Measurements from ENCODE around the gene CDKAL1.
"Not testable (repeated sequence)": the region's sequence is repeated elsewhere in the genome, so short reads cannot be mapped to it uniquely, and the experiment has no call there.

Gene CDKAL1

DNA sequence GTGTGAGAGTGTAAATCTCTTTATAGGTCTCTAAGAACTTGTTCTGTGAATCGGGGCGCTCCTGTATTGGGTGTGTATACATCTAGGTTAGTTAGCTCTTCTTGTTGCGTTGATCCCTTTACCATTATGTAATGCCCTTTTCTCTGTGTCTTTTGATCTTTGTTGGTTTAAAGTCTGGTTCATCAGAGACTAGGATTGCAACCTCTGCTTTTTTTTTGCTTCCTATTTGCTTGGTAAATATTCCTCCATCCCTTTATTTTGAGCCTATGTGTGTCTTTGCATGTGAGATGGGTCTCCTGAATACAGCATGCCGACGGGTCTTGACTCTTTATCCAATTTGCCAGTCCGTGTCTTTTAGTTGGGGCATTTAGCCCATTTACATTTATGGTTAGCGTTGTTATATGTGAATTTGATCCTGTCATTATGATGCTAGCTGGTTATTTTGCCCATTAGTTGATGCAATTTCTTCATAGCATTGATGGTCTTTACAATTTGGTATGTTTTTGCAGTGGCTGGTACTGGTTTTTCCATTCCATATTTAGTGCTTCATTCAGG lies 60.1 kb downstream of the CDKAL1 start:
- not testable (repeated sequence) for DNase-seq (ENCODE audit: low spot score)

DNA sequence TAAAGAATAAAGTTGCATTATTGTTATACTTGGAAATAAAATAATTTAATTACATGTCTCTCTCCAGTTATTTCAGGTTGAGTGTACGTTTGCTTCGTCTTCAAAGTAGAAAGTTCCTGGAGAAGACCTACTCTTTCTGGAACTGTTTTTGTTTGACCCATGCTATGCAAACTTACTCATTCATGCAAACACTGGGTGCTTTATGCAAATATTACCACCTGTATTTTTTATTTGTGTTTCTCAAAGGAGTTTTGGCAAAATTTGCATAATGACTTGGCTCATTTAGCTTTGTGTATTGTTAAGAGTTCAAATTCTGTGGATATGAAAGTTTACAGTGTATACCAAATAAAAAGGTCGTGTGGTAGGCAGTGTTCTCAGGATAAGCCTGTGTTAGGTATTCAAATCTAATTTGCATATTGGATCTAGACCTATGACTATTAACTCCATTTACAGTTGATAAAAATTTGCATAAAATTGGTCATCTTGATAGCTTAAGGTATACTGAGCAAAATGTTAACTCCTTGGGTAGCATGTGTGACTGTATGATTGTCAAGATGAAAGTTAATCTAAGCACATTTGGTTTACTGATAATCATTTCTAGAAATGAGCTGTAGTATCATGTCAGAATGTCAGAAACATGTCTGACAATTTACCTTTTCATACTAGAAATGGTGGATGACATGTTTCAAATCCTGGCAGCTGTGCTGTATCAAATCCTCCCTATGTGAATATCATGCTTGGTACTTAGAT lies 65.2 kb downstream of the CDKAL1 start:
- DNase-seq (ENCODE audit: low spot score) = no peak

DNA sequence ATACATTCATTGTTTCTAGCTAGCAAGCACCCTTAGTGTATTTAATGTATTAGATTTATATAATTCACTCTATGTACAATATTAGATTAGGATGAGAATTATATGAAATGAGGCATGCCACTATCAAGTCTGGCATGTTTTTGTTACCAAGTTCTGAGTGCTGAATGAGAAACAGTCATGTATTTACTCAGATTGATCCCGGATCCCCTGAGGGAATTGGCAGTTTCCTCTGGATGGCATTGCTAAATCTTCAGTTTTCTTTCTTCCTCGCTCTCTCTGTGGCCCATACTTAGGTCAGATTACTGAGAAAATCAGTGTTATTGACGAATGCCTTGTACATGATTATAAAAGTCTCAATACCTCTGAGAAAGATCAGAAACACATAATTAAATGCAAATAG lies 66.6 kb downstream of the CDKAL1 start:
- DNase-seq (ENCODE audit: low spot score) = no peak

DNA sequence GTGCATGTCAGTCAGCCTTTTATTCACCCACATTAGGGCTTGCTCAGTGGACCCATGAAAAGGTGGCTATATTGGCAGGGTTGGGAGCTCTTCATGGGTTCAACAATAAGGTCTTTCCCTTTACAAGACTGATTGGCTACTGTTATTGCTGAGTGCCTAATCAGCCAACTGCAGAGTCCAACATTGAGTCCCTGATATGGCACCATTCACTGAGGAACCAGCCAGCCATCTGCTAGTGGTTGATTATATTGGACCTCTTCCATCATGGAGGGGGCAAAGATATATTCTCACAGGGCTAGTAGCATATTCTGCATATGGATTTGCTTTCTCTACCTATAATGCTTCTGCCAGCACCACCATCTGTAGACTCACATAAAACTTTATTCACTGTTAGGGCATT lies 69.9 kb downstream of the CDKAL1 start:
- no peak for DNase-seq (ENCODE audit: low spot score)

DNA sequence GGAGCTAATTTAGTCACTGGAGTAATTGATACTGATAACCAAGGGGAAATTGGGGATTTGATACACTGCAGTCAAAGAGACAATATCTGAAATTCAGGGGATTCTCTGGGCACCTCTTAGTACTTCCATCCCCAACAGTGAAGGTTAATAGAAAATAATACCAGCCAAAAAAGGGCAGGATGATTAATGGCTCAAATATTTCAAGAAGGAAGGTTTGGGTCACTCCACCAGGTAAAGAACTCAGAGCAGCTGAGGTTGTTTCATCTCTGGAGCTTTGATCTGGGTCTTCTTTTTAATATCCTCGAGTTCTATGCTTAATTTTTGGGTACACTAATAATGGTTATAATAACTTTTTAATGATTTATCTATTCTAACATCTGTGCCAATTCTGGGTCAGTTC lies 70.8 kb downstream of the CDKAL1 start:
- DNase-seq (ENCODE audit: low spot score) = no peak

DNA sequence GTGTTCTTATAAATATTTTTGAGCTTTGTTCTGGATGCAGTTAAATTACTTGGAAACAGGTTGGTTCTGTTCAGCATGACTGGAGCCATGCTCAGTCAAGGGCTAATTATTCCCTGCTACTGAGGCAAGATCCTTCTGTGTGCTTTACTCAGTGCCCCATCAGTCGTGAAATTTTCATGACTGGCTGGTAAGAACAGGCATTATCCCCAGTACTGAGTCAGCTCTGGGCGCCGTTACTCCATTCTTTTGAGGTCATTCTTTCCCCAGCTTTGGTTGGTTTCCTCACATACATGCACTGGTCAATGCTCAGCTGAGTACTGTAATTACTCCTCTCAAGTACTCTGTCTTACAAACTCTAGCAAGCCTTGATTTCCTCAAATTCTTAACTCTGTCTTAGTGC lies 71.3 kb downstream of the CDKAL1 start:
- DNase-seq (ENCODE audit: low spot score) = no peak

DNA sequence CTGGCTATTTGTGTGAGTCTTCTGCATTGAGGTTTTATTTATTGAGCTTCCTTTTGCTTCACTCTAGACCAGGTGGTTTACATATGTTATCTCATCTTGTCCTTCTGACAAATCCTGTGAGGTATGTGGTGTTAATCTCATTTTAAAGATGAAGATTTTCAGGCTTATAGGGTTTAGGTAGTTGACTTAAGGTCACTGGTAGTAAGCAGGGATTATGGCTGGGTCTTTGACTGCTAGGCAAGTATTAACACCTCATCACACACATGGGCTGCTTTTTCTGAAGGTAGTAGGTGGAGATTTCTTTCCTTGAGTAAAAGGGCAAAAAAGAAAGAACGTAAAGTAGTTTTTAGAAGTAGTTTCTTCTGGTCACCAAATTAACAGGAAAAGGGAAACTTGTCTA lies 72.6 kb downstream of the CDKAL1 start:
- DNase-seq (ENCODE audit: low spot score) = no peak

DNA sequence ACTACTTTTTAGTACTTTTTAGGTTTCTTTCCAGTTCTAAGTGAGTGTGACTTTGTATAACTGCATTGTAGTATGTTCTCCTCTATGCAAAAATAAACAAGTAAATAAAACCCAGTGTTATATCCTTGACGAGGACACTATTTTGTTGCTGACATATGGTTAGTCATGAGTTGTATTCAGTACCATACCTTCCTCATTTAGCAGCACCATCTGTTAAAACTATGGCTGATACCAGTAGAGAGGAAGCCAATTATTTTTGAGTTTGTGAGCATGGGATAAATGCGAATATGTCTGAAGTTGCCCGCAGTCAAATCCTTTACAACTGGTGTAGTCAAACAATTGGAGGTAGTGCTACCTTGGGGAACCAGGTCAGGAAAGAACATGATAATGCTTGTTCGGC lies 74.1 kb downstream of the CDKAL1 start:
- DNase-seq (ENCODE audit: low spot score) = no peak

DNA sequence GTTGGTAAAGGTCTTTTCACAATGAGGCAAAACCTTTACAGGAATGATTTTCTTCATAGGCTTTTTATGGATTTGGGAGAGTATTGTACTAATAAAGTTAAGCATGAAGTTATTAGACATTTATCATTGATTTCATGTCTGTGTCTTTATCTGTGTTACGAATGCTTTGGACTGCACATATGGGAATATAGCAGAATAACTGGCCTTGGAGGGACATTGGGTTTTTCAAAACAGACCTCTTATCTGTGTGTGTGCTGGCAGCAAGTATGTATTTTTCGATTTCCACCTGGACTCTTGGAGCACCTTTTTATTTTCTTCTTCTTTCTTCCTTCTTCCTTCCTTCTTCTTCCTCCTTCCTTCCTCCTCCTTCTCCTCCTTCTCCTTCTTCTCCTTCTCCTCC lies 74.6 kb downstream of the CDKAL1 start:
- no peak for DNase-seq (ENCODE audit: low spot score)

DNA sequence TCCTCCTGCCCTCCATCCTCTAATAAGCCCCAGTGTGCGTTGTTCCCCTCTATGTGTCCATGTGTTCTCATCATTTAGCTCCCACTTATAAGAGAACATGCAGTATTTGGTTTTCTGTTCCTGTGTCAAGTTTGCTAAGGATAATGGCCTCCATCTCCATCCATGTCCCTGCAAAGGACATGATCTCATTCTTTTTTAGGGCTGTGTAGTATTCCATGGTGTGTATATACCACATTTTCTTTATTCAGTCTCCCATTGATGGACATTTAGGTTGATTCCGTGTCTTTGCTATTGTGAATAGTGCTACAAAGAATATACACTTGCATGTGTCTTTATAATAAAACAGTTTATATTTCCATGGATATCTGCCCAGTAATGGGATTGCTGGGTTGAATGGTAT lies 75.7 kb downstream of the CDKAL1 start:
- not testable (repeated sequence) for DNase-seq (ENCODE audit: low spot score)

DNA sequence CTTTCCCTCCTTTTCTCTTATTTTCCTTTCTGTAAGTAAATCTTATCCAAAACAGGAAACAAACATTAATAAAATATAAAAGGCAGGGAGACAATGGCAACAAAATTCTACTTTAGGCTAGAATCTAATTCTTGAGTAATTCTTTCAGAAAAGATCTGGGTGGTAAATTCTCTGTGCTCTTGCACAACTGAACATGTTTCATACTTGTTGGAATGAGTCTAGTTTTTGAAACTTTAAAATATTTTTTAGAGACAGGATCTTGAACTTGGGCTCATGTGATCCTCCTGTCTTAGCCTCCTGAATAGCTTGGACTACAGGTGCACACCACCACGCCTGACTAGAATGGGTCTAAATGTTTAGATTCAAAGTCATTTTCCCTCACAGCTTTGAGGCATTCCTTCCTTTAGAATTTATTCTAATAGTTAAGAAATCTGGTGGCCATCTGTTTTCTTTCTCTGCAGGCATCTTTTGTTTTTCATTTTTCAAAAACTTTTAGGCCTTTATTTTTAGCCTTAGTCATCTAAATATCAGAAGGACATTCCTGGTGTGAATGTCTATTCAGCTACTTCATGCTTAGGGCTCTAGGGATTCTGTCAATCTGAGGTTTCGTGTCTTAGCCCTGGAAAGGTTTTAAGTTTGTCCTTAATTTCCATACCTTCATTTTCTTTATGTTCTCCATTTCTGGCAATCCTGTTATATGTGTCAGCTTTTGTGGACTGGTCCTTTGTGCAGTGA lies 76.5 kb downstream of the CDKAL1 start:
- DNase-seq (ENCODE audit: low spot score) = no peak

DNA sequence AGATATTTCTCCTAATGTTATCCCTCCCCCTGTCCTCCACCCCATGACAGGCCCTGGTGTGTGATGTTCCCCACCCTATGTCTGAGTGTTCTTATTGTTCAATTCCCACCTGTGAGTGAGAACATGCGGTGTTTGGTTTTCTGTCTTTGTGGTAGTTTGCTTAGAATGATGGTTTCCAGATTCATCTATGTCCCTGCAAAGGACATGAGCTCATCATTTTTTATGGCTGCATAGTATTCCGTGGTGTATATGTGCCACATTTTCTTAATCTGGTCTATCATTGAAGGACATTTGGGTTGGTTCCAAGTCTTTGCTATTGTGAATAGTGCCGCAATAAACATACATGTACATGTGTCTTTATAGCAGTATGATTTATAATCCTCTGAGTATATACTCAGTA lies 83.3 kb downstream of the CDKAL1 start:
- not testable (repeated sequence) for DNase-seq (ENCODE audit: low spot score)

DNA sequence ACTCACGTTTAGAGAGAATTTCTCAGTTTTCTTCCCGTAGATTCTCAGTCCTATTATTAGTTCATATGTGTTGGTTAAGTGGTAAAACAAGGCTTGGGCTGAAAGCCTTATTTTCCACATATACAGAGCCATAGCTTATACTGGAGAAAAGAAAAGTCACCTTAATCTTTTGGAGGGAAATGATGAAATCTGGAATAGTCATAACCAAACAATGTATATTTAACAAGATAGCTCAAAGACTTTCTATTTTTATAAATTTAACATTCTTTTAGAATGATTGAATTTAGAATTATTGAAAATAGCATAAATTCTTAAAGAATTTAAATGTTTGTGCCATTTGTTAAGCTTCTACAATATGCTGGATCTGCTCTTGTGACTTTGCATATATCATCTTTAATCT lies 85.8 kb downstream of the CDKAL1 start:
- no peak for DNase-seq (ENCODE audit: low spot score)

DNA sequence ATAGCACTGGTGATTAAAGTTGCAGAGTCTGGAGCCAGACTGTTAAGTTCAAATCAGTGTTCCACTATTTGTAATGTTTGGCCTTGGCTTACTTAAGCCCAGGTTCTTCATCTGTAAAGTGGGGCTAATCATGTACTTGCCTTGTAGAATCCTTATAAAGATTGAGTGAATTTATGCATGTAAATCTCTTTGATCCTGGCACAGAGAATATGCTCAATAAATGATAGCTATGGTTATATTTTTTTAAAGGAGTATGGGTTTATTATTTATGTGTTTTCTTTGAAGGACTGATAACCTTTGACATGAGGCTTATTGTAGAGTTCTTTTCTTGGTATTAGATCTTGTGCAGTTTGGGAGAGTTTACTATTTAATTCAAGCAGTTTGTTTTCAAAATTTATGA lies 89.5 kb downstream of the CDKAL1 start:
- DNase-seq (ENCODE audit: low spot score) = no peak

DNA sequence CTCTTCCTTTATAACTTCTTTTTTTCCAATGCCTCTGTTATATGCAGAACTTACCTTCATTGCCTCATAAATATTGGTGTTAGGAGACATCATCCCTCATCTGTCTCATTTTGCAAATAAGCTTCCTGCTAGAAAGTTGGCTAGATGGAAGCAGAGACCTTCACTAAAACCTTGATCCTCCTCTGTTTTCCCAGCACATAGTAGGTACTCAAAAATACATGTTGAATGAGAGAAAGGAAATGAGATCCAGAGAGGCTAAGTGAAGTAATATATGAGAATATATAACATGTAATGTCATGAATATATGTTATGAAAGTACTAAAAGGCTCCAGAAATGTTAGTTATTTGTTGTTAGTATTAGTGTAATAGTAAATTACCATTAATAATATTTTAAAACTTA lies 91.9 kb downstream of the CDKAL1 start:
- DNase-seq (ENCODE audit: low spot score) = no peak

DNA sequence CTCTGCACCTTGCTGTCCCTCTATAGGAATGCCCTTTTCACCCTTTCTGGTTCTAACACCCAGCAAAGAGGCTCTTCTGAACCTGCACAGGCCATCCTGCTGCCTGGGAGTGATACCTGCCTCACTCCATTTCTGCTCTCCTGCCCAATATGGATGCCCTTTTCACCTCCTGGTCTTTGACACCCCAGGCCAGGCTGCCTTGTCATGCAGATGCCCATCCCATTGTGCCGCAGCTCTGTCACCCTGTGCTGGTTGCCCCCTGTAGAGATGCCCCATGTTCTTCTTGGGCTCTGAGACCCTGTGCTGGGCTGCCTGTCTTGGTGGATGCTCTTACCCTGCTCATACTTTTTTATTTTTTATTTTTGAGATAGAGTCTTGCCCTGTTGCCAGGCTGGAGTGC lies 95.3 kb downstream of the CDKAL1 start:
- no peak for DNase-seq (ENCODE audit: low spot score)

DNA sequence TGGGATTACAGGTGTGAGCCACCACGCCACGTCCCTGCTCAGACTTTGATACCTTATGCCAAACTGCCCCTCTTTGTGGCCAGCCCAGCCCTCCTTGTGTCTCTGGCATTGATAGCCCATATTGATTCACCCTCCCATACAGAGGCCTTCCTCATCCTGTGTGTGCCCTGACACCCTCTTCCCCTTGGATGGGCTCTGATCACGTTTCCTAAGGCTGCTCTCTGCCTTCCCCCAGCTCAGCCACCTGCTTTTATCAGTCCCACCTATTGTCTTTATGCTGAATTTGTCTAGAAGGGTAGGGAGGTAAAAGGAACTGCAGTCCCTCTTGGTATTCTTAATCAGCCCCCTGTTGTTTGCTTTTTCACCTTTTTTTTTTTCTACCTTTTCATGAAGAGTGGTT lies 95.9 kb downstream of the CDKAL1 start:
- DNase-seq (ENCODE audit: low spot score) = no peak

DNA sequence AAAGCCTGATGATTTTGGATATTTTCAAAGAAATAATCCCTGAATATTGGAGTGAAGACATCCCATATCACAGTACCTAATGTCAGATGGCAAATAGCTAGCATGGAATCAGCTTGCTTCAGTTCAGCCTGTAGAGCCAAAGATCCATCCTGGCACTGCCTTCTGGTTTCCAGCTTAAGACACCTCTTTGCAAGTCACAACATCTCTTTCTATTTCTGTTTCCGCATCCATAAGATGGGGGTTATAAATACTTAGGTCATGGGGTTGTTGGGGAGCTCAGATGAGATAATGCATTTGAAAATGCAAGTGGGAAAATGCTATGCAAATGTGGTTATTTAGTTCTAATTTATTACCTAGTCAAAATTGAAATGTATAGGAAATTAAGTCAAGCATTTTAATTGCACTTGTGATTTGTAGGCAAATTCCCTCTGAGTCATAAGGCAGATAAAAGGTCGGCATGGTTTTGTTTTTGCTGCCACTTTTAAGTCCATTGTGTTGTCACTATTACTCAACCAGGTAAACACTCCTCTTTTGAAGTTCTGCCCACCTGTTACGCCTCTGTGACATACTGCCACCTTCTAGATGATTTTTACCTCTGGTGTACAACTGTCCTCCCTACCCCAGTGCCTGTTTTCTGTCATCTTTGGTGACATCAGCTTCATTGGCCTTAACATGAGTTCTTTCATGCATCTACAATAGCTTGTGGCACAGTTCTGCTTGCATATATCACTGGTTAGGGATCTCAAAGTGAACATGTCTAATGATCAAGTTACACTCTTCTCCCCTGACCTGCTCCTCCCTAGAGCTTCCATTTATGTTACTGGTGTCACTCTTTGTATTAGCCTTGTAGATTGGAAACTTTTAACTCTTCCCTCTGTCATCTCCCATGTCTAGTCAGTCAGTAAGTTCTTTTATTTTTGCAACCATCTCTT lies 96.6 kb downstream of the CDKAL1 start:
- no peak for DNase-seq (ENCODE audit: low spot score)

DNA sequence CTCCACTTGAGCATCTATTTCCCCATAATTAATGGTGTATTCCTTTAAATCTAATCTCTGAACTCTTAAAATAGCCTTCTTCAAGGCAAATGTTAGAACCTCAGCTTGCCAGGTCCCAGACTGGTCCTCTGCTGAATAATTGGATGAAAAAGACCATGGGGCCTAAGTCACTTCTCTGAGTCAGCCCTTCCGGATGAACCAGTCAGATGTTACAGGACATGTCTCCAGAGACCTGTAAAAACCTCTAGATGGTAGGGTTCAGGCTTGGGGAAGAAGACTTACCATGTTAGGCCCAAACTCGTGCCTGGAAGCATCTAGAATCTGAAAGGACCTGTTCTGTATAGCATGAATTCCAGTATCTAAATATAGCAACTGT lies 97.3 kb downstream of the CDKAL1 start:
- no peak for DNase-seq (ENCODE audit: low spot score)

DNA sequence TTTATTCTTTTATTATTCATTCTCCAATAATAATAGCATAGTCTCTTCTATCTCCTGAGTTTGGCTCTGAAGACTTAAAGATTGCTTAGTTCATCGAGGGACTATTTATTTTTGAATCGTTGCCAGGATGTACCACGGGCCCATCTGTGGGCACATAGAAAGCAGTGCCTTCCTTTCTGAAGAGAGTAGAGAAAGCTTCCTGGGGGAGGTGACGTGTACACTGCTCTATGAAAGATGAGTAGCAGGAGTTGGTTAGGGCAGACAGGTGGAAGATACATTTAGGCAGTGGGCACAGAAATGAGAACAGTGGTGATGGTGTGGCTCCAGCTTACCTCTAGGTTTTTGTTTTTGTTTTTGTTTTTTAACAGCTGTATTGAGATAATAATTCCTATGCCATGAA lies 98.4 kb downstream of the CDKAL1 start:
- DNase-seq (ENCODE audit: low spot score) = no peak

DNA sequence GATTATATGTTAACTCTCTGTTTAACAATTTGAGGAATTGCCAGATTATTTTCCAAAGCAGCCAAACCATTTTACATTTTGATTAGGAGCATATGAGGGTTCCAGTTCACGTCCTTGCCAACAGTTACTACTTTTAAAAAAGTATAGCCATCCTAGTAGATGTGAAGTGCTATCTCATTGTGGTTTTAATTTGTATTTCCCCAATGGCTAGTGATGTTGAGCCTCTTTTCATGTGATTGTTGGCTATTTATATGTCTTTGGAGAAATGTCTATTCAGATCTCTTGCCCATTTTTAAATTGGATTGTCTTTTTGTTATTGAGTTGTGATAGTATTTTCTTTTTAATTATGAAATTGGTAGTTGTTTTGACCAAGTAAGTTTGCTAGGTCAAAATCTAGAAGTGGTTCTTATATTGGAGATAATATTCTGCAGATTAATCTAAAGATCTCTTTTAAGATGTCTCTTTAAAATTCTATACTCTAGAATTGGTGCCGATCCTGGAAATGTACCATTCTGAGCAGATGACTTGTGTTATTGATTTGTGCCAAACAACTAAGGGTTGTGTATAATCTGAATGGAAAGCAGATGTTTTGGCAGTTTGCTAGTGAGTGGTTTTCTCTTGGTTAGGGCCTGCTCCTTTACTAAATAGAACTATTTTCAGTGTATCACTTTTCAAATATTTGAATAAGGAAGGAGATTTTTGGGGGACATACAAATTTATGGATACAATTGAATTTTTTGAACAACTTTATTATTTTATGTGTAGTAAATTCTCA lies 99.5 kb downstream of the CDKAL1 start:
- no peak for DNase-seq (ENCODE audit: low spot score)

DNA sequence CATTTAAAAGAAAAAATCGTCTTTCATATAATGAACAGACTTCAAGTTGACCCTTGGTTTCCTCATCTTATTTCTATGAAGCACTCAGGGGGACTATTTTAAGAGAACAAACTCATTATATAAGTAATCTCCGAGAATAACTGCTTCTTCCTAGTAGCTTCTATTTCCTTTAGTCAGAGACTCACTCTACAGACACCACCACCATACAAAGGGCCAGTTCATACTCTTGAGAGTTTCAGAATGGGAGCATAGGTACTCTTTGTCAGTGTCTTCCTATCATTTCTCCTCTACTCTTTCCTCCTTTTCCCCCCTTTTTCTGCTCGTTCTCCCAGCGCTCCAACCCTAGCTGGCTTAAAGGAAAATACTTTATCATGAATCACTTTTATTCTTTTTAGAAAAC lies 104.9 kb downstream of the CDKAL1 start:
- DNase-seq (ENCODE audit: low spot score) = no peak
